Endothelial cell of hepatic sinusoid (primary cell): ENCODE measurements around the gene PRG2.

Experiments used
- in situ Hi-C: cut with HindIII; loops from 2 replicates; pipeline ENCODE4 v1.10.0; 2017; ENCODE audit warnings: low sequenced_read_pairs

Gene PRG2

GRCh38 chr11:57349491-57350274, 40.8 kb downstream of the PRG2 start:
- in situ Hi-C loops: loop anchor here (25.0 kb wide), 1 partner anchor 163 kb away; the partner anchor contains the start of gene SLC43A1

GRCh38 chr11:57348636-57349313, 41.7 kb downstream of the PRG2 start:
- in situ Hi-C loops: loop anchor here (25.0 kb wide), 1 partner anchor 164 kb away; the partner anchor contains the start of gene SLC43A1

DNA sequence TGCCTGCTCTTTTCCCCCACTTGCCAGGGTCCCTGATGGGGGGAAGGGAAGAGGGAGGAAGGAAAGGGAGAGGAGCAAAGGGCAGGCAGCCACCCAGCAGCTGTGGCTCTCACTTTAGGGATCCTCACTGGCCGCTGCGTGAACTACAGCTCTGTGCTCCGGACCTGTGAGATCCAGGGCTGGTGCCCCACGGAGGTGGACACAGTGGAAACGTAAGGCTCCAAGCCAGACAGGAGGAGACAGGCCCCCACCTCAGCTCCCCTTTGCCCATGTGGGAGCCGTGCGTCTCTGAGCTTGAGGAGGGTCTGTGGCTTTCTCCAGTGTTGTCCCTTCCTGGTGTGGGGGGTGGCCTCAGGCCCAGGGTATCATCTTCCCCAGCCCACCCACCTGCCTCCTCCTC, 42.4 kb downstream of the PRG2 start:
- in situ Hi-C loops: loop anchor here (25.0 kb wide), 1 partner anchor 164 kb away; the partner anchor contains the start of gene SLC43A1

- in situ Hi-C loops: loop anchor here (25.0 kb wide), 1 partner anchor 165 kb away; the partner anchor contains the start of gene SLC43A1
Observed at GRCh38 chr11:57347336-57347735, 43.1 kb downstream of the PRG2 start.

GRCh38 chr11:57345555-57346211, 44.8 kb downstream of the PRG2 start:
- in situ Hi-C loops: loop anchor here (25.0 kb wide), 1 partner anchor 167 kb away; the partner anchor contains the start of gene SLC43A1

DNA sequence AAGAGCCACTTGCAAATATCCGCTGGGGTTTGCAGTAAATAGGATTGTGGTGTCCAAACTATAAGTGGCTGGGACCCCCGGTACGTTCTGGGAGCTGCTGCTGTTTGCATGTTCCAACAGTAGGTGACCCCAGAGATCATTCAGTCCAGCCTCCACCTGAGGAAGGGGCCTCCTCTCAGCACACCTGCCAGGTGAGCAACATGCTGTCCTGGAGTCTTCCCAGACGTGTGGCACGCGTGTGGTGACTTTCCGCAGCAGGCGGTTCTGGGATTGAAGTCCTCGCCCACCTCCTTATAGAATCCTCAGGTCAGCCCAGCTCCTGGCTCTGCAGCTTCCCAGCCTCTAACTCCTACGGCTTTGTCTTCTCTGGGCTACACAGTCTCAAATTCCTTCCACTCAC, 45.6 kb downstream of the PRG2 start:
- in situ Hi-C loops: loop anchor here (25.0 kb wide), 1 partner anchor 167 kb away; the partner anchor contains the start of gene SLC43A1

DNA sequence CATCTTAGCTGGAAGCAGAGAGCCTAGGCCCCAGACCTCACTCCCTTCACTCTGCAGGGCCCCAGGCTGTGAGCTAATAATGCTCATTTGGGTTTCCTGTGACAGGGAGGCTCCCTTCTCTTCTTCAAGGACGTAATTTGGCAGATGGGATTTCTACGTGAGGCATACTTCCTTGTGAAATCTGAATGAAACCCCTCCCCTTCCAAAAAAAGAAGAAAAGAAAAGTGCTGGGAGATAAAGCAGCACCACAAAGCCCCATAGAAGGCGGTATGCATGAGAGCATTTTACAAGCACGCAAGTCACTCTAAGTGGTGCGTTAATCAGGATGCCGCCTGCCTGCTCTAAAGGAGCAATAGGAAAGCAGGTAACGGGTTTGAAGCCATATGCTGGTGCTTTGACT, 46.6 kb downstream of the PRG2 start:
- in situ Hi-C loops: loop anchor here (25.0 kb wide), 1 partner anchor 168 kb away; the partner anchor contains the start of gene SLC43A1

- in situ Hi-C loops: loop anchor here (25.0 kb wide), 1 partner anchor 170 kb away; the partner anchor contains the start of gene SLC43A1
Observed at GRCh38 chr11:57342702-57343101, 47.7 kb downstream of the PRG2 start.

GRCh38 chr11:57341250-57341808, 49.1 kb downstream of the PRG2 start:
- in situ Hi-C loops: loop anchor here (25.0 kb wide), 1 partner anchor 171 kb away; the partner anchor contains the start of gene SLC43A1

GRCh38 chr11:57340039-57340615, 50.3 kb downstream of the PRG2 start:
- in situ Hi-C loops: loop anchor here (25.0 kb wide), 1 partner anchor 172 kb away; the partner anchor contains the start of gene SLC43A1

- in situ Hi-C loops: loop anchor here (25.0 kb wide), 1 partner anchor 173 kb away; the partner anchor contains the start of gene SLC43A1
Observed at GRCh38 chr11:57339328-57339727, 51.1 kb downstream of the PRG2 start.

GRCh38 chr11:57338142-57338541, 52.3 kb downstream of the PRG2 start, which contains the start of gene P2RX3:
Gene P2RX3, plus strand, starts transcription at chr11:57338352. Its CDS starts 199 bp downstream, at chr11:57338551.
- in situ Hi-C loops: loop anchor here (25.0 kb wide), 1 partner anchor 174 kb away; the partner anchor contains the start of gene SLC43A1

DNA sequence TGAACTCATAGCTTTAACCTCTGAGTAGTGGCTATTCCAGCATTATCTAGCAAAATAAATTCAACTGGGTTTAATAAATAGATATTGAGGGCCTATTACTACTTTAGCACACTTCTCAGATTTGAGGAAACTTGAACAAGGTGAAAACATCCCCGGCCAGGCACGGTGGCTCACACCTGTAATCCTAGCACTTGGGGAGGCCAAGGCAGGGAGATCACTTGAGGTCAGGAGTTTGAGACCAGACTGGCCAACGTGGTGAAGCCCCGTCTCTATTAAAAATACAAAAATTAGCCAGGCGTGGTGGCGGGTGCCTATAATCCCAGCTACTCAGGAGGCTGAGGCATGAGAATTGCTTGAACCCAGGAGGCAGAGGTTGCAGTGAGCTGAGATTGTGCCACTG, 53.6 kb downstream of the PRG2 start:
- in situ Hi-C loops: loop anchor here (25.0 kb wide), 1 partner anchor 175 kb away; the partner anchor contains the start of gene SLC43A1
